AG10803 (cell line): Measurements from ENCODE around the gene POU2F1.
A peak's percentile ranks its signal among the peaks of the same experiment; 100 is the strongest.

Experiments used
- DNase-seq: peaks from one replicate; pipeline ENCODE4 v3.0.0; 2010; ENCODE audit warnings: low read depth
- H3K4me3 ChIP-seq: 2 replicates; pipeline ENCODE4 v1.5.1; 2011; ENCODE audit warnings: mild to moderate bottlenecking, low read length, control low read depth
- CTCF ChIP-seq: conservative IDR thresholded peaks from 2 replicates; pipeline ENCODE4 v1.5.1; 2011; ENCODE audit warnings: mild to moderate bottlenecking, low read length, control low read depth, inconsistent platforms

POU2F1 gene

GRCh38 chr1:167273027-167273800, 52.5 kb downstream of the POU2F1 start:
- H3K4me3 ChIP-seq = no peak overlapping the region
- peak; percentile 79 for DNase-seq
- TF ChIP-seq CTCF = no peak

- TF ChIP-seq CTCF = no peak
- no peak for DNase-seq
- H3K4me3 ChIP-seq = no peak overlapping the region
These were observed 53.4 kb downstream of the POU2F1 start for GRCh38 chr1:167274061-167274460.

GRCh38 chr1:167276969-167277368, 56.3 kb downstream of the POU2F1 start:
- no peak for DNase-seq
- no peak for TF ChIP-seq CTCF
- H3K4me3 ChIP-seq = no peak overlapping the region

- no peak overlapping the region for H3K4me3 ChIP-seq
- no peak for TF ChIP-seq CTCF
- no peak for DNase-seq
These were observed 57.8 kb downstream of the POU2F1 start for GRCh38 chr1:167278497-167278896.

GRCh38 chr1:167280912-167281311, 60.2 kb downstream of the POU2F1 start:
- no peak for TF ChIP-seq CTCF
- no peak overlapping the region for H3K4me3 ChIP-seq
- no peak for DNase-seq

- DNase-seq = no peak
- no peak overlapping the region for H3K4me3 ChIP-seq
- TF ChIP-seq CTCF = no peak
These were observed 67.8 kb downstream of the POU2F1 start for GRCh38 chr1:167288390-167289074.

- no peak for TF ChIP-seq CTCF
- DNase-seq = no peak
- no peak overlapping the region for H3K4me3 ChIP-seq
These were observed 68.4 kb downstream of the POU2F1 start for GRCh38 chr1:167289075-167289442.
